A673 (cell line): Measurements from ENCODE around the gene CALCOCO2. TPM values are rescaled to one million over a fixed set of nuclear protein-coding genes. Genes with fewer than 3 reads are reported as not detected.

Source experiments
- BruUV-seq: library from RNA; stranded (reverse); fragments of 400-500 nt; replicated peaks from 2 replicates; lab custom pipeline; 2021; lab: Mats Ljungman, UMichigan
- CTCF ChIA-PET: fragments of 300-600 bp; sonication (Branson Sonifier 250); formaldehyde crosslinking; loops from one replicate; lab custom pipeline; 2022; ENCODE audit warnings: antibody characterized with exemption; lab: Charles Lee
- POLR2A ChIA-PET: fragments of 300-600 bp; sonication (Branson Sonifier 250); formaldehyde crosslinking; loops from one replicate; lab custom pipeline; 2022; ENCODE audit warnings: antibody characterized with exemption; ENCODE audit not compliant: low non-redundant PET; lab: Charles Lee
- DNase-seq: peaks from one replicate; pipeline ENCODE4 v3.0.0-alpha.2; 2015; ENCODE audit warnings: low spot score
- H3K27ac ChIP-seq: fragments of 200-600 bp; sonication (generic); 2 replicates; pipeline ENCODE4 v1.5.1; 2016; ENCODE audit warnings: mixed run types, low read depth, mild to moderate bottlenecking, mixed read lengths, antibody characterized with exemption, low read length; ENCODE audit not compliant: poor library complexity, severe bottlenecking
- H3K27me3 ChIP-seq: fragments of 200-600 bp; sonication (generic); replicated peaks from 2 replicates; pipeline ENCODE4 v1.6.1; 2017; ENCODE audit warnings: mixed run types, low read depth, mild to moderate bottlenecking, mixed read lengths, antibody characterized with exemption, low read length; ENCODE audit not compliant: insufficient read depth, poor library complexity
- H3K36me3 ChIP-seq: fragments of 200-600 bp; sonication (generic); 2 replicates; pipeline ENCODE4 v1.6.1; 2016; ENCODE audit warnings: mixed run types, mild to moderate bottlenecking, mixed read lengths, antibody characterized with exemption, low read length; ENCODE audit not compliant: insufficient read depth, poor library complexity, severe bottlenecking
- H3K4me1 ChIP-seq: fragments of 200-600 bp; sonication (generic); 2 replicates; pipeline ENCODE4 v1.6.1; 2017; ENCODE audit warnings: mixed run types, mild to moderate bottlenecking, mixed read lengths, antibody characterized with exemption, low read length; ENCODE audit not compliant: insufficient read depth, poor library complexity, severe bottlenecking
- H3K4me3 ChIP-seq: fragments of 200-600 bp; sonication (generic); 2 replicates; pipeline ENCODE4 v1.5.1; 2016; ENCODE audit warnings: low read depth, mixed run types, mild to moderate bottlenecking, mixed read lengths, low read length; ENCODE audit not compliant: poor library complexity, severe bottlenecking
- H3K9me3 ChIP-seq: fragments of 200-600 bp; sonication (generic); 2 replicates; pipeline ENCODE4 v1.6.1; 2016; ENCODE audit warnings: mixed run types, low read depth, mild to moderate bottlenecking, mixed read lengths, antibody characterized with exemption, low read length; ENCODE audit not compliant: poor library complexity, severe bottlenecking
- CTCF ChIP-seq: fragments of 300-800, 200-600 bp; sonication (generic); conservative IDR thresholded peaks from 2 replicates; pipeline ENCODE4 v1.5.1; 2017; ENCODE audit warnings: low read depth, mild to moderate bottlenecking, antibody characterized with exemption, low read length, moderate library complexity, mixed read lengths
- EZH2 ChIP-seq: fragments of 200-600 bp; sonication (generic); IDR thresholded peaks from 2 replicates; pipeline ENCODE4 v1.6.1; 2017; ENCODE audit warnings: borderline replicate concordance, low read depth, mild to moderate bottlenecking, mixed read lengths, antibody characterized with exemption, low read length; ENCODE audit not compliant: poor library complexity, severe bottlenecking
- intact Hi-C: fragments of 100-400 bp; cut with micrococcal nuclease; formaldehyde crosslinking; loops from one replicate; pipeline ENCODE4 v1.10.0; 2022; ENCODE audit not compliant: unreplicated experiment
- total RNA-seq: library from RNA; stranded (reverse); gene quantifications from 2 replicates; pipeline ENCODE4 v1.2.3, GENCODE V29; 2021

CALCOCO2 gene
- total RNA-seq, 1 experiment from 2014 or later = 88.4 TPM

GRCh38 chr17:48909783-48910182 is 78.9 kb downstream of the CALCOCO2 start:
- TF ChIP-seq CTCF = no peak
- no peak for TF ChIP-seq EZH2
- intact Hi-C loops = loop anchor here (10.0 kb wide), 1 partner anchor 285 kb away; no protein-coding TSS in a partner anchor
- Histone ChIP-seq H3K4me1 (peaks cover 16% of the 10 kb centered on the region), H3K27ac (no peak overlapping the region), H3K9me3 (no peaks in the 10 kb centered on the region), H3K4me3 (peak overlapping the region; percentile 89), H3K36me3 (peaks cover 47% of the 10 kb centered on the region), H3K27me3 (no peaks in the 10 kb centered on the region)
- DNase-seq = no peak
- BruUV-seq = TSS peak; percentile 33
- CTCF ChIA-PET = no interaction called here
- POLR2A ChIA-PET = no interaction called here

GRCh38 chr17:48910370-48910769 is 79.5 kb downstream of the CALCOCO2 start:
- TF ChIP-seq EZH2 (no peak), CTCF (no peak)
- intact Hi-C loops = no loop called here
- Histone ChIP-seq H3K27me3 (no peaks in the 10 kb centered on the region), H3K4me1 (peaks cover 21% of the 10 kb centered on the region), H3K27ac (no peak overlapping the region), H3K9me3 (no peaks in the 10 kb centered on the region), H3K4me3 (peak overlapping the region; percentile 89), H3K36me3 (peaks cover 53% of the 10 kb centered on the region)
- no TSS peak for BruUV-seq
- CTCF ChIA-PET = no interaction called here
- POLR2A ChIA-PET = no interaction called here
- no peak for DNase-seq

GRCh38 chr17:48912476-48912875 is 81.6 kb downstream of the CALCOCO2 start:
- no peak overlapping the region for H3K4me3 ChIP-seq
- peak overlapping the region; percentile 61 for H3K27ac ChIP-seq
- BruUV-seq = no TSS peak
- ChIA-PET POLR2A (no interaction called here), CTCF (no interaction called here)
- TF ChIP-seq CTCF (no peak), EZH2 (no peak)
- DNase-seq = no peak
- H3K27me3 ChIP-seq = no peaks in the 10 kb centered on the region
- no peaks in the 10 kb centered on the region for H3K9me3 ChIP-seq
- intact Hi-C loops = no loop called here
- H3K36me3 ChIP-seq = peaks cover 74% of the 10 kb centered on the region
- H3K4me1 ChIP-seq = peaks cover 23% of the 10 kb centered on the region

Other genes starting within 250 kb of the CALCOCO2 start
- 40.7 and 46.1 TPM in 2 replicates for gene HOXB3, start 240.8 kb upstream of the CALCOCO2 start, total RNA-seq
- 5.9 and 6.4 TPM in 2 replicates for gene HOXB5, start 237.3 kb upstream of the CALCOCO2 start, total RNA-seq
- 19.8 and 27.6 TPM in 2 replicates for gene HOXB6, start 226.0 kb upstream of the CALCOCO2 start, total RNA-seq
- 32.2 and 37.9 TPM in 2 replicates for gene HOXB7, start 220.0 kb upstream of the CALCOCO2 start, total RNA-seq
- 13.1 and 16.3 TPM in 2 replicates for gene HOXB8, start 215.7 kb upstream of the CALCOCO2 start, total RNA-seq
- 8.2 and 14.6 TPM in 2 replicates for gene HOXB9, start 204.7 kb upstream of the CALCOCO2 start, total RNA-seq
- 78.3 and 129 TPM in 2 replicates for gene PRAC1, start 108.5 kb upstream of the CALCOCO2 start, total RNA-seq
- 25.5 and 47.8 TPM in 2 replicates for gene PRAC2, start 107.8 kb upstream of the CALCOCO2 start, total RNA-seq
- gene HOXB13, start 102.3 kb upstream of the CALCOCO2 start, total RNA-seq = 11.7 and 15.8 TPM in 2 replicates
- gene TTLL6, start 13.8 kb upstream of the CALCOCO2 start, total RNA-seq = 2.1 and 2.3 TPM in 2 replicates
- 132 and 136 TPM in 2 replicates for gene ATP5MC1, start 61.8 kb downstream of the CALCOCO2 start, total RNA-seq
- 108 and 114 TPM in 2 replicates for gene UBE2Z, start 77.4 kb downstream of the CALCOCO2 start, total RNA-seq
- gene SNF8, start 113.8 kb downstream of the CALCOCO2 start, total RNA-seq = 177 and 188 TPM in 2 replicates
- gene GIP, start 137.6 kb downstream of the CALCOCO2 start, total RNA-seq = 0.88 and 1.1 TPM in 2 replicates
- gene IGF2BP1, start 166.3 kb downstream of the CALCOCO2 start, total RNA-seq = 495 and 517 TPM in 2 replicates